Left lobe of liver (tissue), 2 donors: ENCODE data around the gene BCL2L12. TPM values are rescaled to one million over a fixed set of nuclear protein-coding genes. Genes with fewer than 3 reads are reported as not detected.

Experiments used
- ATAC-seq: fragments of 200-7000 bp; cut with Tn5 transposase; one replicate; pipeline ENCODE4 v1.9.1; 2020; ENCODE audit warnings: mild to moderate bottlenecking, moderate library complexity
- DNase-seq: peaks from one replicate; pipeline ENCODE4 v3.0.0-alpha.2; 2020; ENCODE audit warnings: low spot score
- total RNA-seq: library from RNA; stranded (reverse); gene quantifications from one replicate; pipeline ENCODE4 v1.2.1, GENCODE V29; 2021
- donor health status: DM: no; HTN: no; CAD: no; lungs with moderate emphysema.
- donor health status: DM: no; HTN: yes; CAD: no.

Gene BCL2L12
- total RNA-seq, 1 donor from 2014 or later: 13.7 TPM

GRCh38 chr19:49684251-49684982 lies 18.7 kb downstream of the BCL2L12 start:
- ATAC-seq: no peak
- DNase-seq: no peak

GRCh38 chr19:49684983-49685553 lies 19.3 kb downstream of the BCL2L12 start:
- ATAC-seq: no peak
- no peak for DNase-seq

- ATAC-seq (no peak), DNase-seq (no peak)
These were observed 20.2 kb downstream of the BCL2L12 start for GRCh38 chr19:49685845-49686332.

- ATAC-seq: no peak
- DNase-seq: no peak
These were observed 20.9 kb downstream of the BCL2L12 start for GRCh38 chr19:49686503-49687088.

GRCh38 chr19:49687150-49687549 lies 21.4 kb downstream of the BCL2L12 start:
- ATAC-seq: no peak
- DNase-seq: no peak

- DNase-seq (no peak), ATAC-seq (peak; percentile 7)
These were observed 22.0 kb downstream of the BCL2L12 start for GRCh38 chr19:49687566-49688316.

- DNase-seq (no peak), ATAC-seq (no peak)
These were observed 22.9 kb downstream of the BCL2L12 start for GRCh38 chr19:49688531-49689132.

GRCh38 chr19:49689133-49690078 lies 23.7 kb downstream of the BCL2L12 start, which contains the start of gene ADM5:
Gene ADM5 (plus strand): TSS chr19:49689594. CDS start chr19:49689838, 244 bp downstream.
- DNase-seq (no peak), ATAC-seq (peak; percentile 73)

- DNase-seq (no peak), ATAC-seq (peak; percentile 51)
These were observed 24.4 kb downstream of the BCL2L12 start for GRCh38 chr19:49690079-49690655.

GRCh38 chr19:49690656-49691242 lies 25.0 kb downstream of the BCL2L12 start, which contains the start of gene CPT1C:
Gene CPT1C (plus strand): TSS chr19:49691116. CDS start chr19:49692253, 1,137 bp downstream.
- peak; percentile 64 for DNase-seq
- peak; percentile 73 for ATAC-seq

GRCh38 chr19:49691243-49692146 lies 25.8 kb downstream of the BCL2L12 start:
- ATAC-seq: peak; percentile 13
- no peak for DNase-seq

GRCh38 chr19:49692147-49692506 lies 26.4 kb downstream of the BCL2L12 start:
- ATAC-seq: no peak
- no peak for DNase-seq

GRCh38 chr19:49696115-49696514 lies 30.4 kb downstream of the BCL2L12 start:
- ATAC-seq: no peak

GRCh38 chr19:49696865-49697264 lies 31.1 kb downstream of the BCL2L12 start:
- no peak for DNase-seq
- no peak for ATAC-seq

More at GRCh38 chr19:49696115-49696514, 30.4 kb downstream of the BCL2L12 start:
- DNase-seq: no peak

- no peak for ATAC-seq
These were observed 33.6 kb downstream of the BCL2L12 start for GRCh38 chr19:49699364-49699763.

GRCh38 chr19:49700563-49700962 lies 34.8 kb downstream of the BCL2L12 start:
- peak; percentile 28 for ATAC-seq
- no peak for DNase-seq

More at GRCh38 chr19:49699364-49699763, 33.6 kb downstream of the BCL2L12 start:
- DNase-seq: no peak

GRCh38 chr19:49701271-49701786 lies 35.6 kb downstream of the BCL2L12 start:
- ATAC-seq (peak; percentile 39), DNase-seq (no peak)
